ENCODE measurements around the gene STIM1. TPM values are rescaled to one million over a fixed set of nuclear protein-coding genes. Genes with fewer than 3 reads are reported as not detected.

Gene STIM1
- total RNA-seq, 3 donors from 2014 or later, result 56.1 to 74.8 (median 72.5) TPM

GRCh38 chr11:3981084-3981633, 125.7 kb downstream of the STIM1 start:
- ATAC-seq, result no peak
- DNase-seq, result no peak
- Histone ChIP-seq H3K4me3 (no peak overlapping the region), H3K4me1 (ENCODE audit: low read depth) (no peaks in the 10 kb centered on the region), H3K36me3 (ENCODE audit: low read depth) (no peaks in the 10 kb centered on the region), H3K9me3 (no peaks in the 10 kb centered on the region)
- TF ChIP-seq, protein P1, sequence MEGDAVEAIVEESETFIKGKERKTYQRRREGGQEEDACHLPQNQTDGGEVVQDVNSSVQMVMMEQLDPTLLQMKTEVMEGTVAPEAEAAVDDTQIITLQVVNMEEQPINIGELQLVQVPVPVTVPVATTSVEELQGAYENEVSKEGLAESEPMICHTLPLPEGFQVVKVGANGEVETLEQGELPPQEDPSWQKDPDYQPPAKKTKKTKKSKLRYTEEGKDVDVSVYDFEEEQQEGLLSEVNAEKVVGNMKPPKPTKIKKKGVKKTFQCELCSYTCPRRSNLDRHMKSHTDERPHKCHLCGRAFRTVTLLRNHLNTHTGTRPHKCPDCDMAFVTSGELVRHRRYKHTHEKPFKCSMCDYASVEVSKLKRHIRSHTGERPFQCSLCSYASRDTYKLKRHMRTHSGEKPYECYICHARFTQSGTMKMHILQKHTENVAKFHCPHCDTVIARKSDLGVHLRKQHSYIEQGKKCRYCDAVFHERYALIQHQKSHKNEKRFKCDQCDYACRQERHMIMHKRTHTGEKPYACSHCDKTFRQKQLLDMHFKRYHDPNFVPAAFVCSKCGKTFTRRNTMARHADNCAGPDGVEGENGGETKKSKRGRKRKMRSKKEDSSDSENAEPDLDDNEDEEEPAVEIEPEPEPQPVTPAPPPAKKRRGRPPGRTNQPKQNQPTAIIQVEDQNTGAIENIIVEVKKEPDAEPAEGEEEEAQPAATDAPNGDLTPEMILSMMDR (IDR thresholded peaks at IDR 0.05), result no peak
- intact Hi-C loops (cut with DNase I, micrococcal nuclease), result no loop called here

- DNase-seq (no peak), ATAC-seq (no peak)
- Histone ChIP-seq H3K9me3 (no peaks in the 10 kb centered on the region), H3K4me3 (no peak overlapping the region), H3K4me1 (ENCODE audit: low read depth) (no peaks in the 10 kb centered on the region), H3K36me3 (ENCODE audit: low read depth) (no peaks in the 10 kb centered on the region)
- intact Hi-C loops (cut with DNase I, micrococcal nuclease), result no loop called here
- TF ChIP-seq, protein P1 (IDR thresholded peaks at IDR 0.05), result no peak
These were observed 127.0 kb downstream of the STIM1 start for GRCh38 chr11:3982431-3982830.

DNA sequence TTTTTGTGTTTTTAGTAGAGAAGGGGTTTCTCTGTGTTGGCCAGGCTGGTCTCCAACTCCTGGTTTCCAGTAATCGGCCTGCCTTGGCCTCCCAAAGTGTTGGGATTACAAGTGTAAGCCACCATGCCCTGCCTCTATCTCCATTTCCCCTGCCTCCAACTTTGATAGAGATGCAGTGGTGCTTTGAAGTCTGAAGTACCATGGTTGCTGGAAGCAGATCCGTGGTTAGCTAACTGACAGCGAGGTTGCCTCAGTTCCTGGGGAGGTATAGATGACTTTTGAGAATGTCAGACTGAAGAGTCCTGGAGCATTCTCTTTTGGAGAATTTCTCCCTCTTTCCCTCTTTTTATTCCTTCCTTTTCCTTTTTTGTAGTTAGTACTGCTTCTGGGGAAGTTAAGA, 127.6 kb downstream of the STIM1 start:
- intact Hi-C loops (cut with DNase I, micrococcal nuclease), result no loop called here
- H3K4me1 ChIP-seq (ENCODE audit: low read depth), result no peaks in the 10 kb centered on the region
- no peak for DNase-seq
- H3K36me3 ChIP-seq (ENCODE audit: low read depth), result no peaks in the 10 kb centered on the region
- ATAC-seq, result no peak
- no peaks in the 10 kb centered on the region for H3K9me3 ChIP-seq
- H3K4me3 ChIP-seq, result no peak overlapping the region
- TF ChIP-seq, protein P1 (IDR thresholded peaks at IDR 0.05), result no peak

DNA sequence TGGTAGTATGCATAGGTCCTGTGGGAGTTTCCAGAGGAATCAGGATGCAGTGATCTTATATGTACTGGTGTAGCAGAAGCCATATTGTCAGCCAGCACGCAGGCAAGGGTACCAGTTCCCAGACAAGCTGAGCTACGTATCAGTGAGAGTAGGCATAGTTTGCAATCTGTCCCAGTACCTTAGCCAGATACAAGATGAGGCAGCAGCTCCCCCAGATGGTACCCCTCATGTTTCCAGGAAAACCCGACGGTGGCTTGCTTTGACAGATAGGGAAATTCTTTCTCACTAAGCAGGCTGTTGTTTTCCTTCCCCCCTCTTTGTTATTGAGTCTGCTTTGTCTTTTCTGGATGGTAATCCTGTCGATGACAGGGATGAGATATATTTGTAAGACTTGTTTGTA, 129.4 kb downstream of the STIM1 start:
- H3K4me1 ChIP-seq (ENCODE audit: low read depth), result no peaks in the 10 kb centered on the region

DNA sequence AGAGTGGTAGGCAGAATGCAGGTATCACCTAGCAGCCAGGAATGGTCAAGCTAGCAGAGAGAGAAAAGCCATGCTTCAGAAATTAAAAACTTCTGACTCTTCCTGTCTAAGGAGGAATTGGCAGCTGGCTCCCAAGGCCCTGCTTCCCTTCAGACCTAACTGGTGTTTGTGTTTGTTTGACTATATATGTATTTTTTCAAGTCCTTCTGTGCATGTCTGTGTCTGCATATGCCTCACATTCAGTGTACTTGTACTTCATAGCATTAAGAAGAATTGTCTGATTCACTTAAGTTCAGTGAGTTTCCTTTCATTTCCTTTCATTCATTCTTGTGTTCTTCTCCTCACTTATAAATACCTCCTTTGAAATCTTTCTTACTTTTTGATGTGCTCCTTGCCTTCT, 130.2 kb downstream of the STIM1 start:
- TF ChIP-seq, protein P1 (IDR thresholded peaks at IDR 0.05), result no peak
- DNase-seq (no peak), ATAC-seq (no peak)
- no peaks in the 10 kb centered on the region for H3K9me3 ChIP-seq
- no peak overlapping the region for H3K4me3 ChIP-seq
- H3K4me1 ChIP-seq (ENCODE audit: low read depth), result no peaks in the 10 kb centered on the region
- intact Hi-C loops (cut with DNase I, micrococcal nuclease), result no loop called here
- no peaks in the 10 kb centered on the region for H3K36me3 ChIP-seq (ENCODE audit: low read depth)

More for the DNA sequence above, 129.4 kb downstream of the STIM1 start:
- intact Hi-C loops (cut with DNase I, micrococcal nuclease), result no loop called here
- TF ChIP-seq, protein P1 (IDR thresholded peaks at IDR 0.05), result no peak
- no peak for DNase-seq
- Histone ChIP-seq H3K4me3 (no peak overlapping the region), H3K36me3 (ENCODE audit: low read depth) (no peaks in the 10 kb centered on the region), H3K9me3 (no peaks in the 10 kb centered on the region)
- ATAC-seq, result peak; percentile 12

GRCh38 chr11:3986301-3986700, 130.8 kb downstream of the STIM1 start:
- Histone ChIP-seq H3K36me3 (ENCODE audit: low read depth) (no peaks in the 10 kb centered on the region), H3K9me3 (no peaks in the 10 kb centered on the region), H3K4me1 (ENCODE audit: low read depth) (no peaks in the 10 kb centered on the region), H3K4me3 (no peak overlapping the region)
- DNase-seq (no peak), ATAC-seq (no peak)
- TF ChIP-seq, protein P1 (IDR thresholded peaks at IDR 0.05), result no peak
- intact Hi-C loops (cut with DNase I, micrococcal nuclease), result no loop called here

Data from mucosa of descending colon (tissue), 3 donors.